RWPE2 (cell line): ENCODE measurements around the gene PRKRIP1.

ENCODE experiments used
- ATAC-seq: fragments of 200-7000 bp; cut with Tn5 transposase; 3 replicates; pipeline ENCODE4 v1.9.1; 2021; ENCODE audit warnings: low read depth
- DNase-seq: peaks from one replicate; pipeline ENCODE4 v3.0.0-alpha.2; 2020; ENCODE audit warnings: low spot score
- H3K27ac ChIP-seq: fragments of 450-650 bp; 2 replicates; pipeline ENCODE4 v1.5.1; 2017; ENCODE audit warnings: mild to moderate bottlenecking; ENCODE audit not compliant: poor library complexity, severe bottlenecking
- H3K27me3 ChIP-seq: fragments of 250-450 bp; sonication (Bioruptor Pico); 2 replicates; pipeline ENCODE4 v1.5.1; 2021; ENCODE audit warnings: mild to moderate bottlenecking, moderate library complexity; ENCODE audit not compliant: insufficient read depth, poor library complexity, severe bottlenecking
- H3K36me3 ChIP-seq: fragments of 250-450 bp; sonication (Bioruptor Pico); 2 replicates; pipeline ENCODE4 v1.5.1; 2020; ENCODE audit warnings: low read depth, mild to moderate bottlenecking, moderate library complexity
- H3K4me1 ChIP-seq: fragments of 250-450 bp; sonication (Bioruptor Pico); 2 replicates; pipeline ENCODE4 v1.5.1; 2021; ENCODE audit warnings: mild to moderate bottlenecking, moderate library complexity; ENCODE audit not compliant: insufficient read depth, poor library complexity, severe bottlenecking
- H3K4me3 ChIP-seq: fragments of 250-450 bp; sonication (Bioruptor Pico); 2 replicates; pipeline ENCODE4 v1.5.1; 2021; ENCODE audit warnings: mild to moderate bottlenecking, moderate library complexity; ENCODE audit not compliant: severe bottlenecking
- H3K9me3 ChIP-seq: fragments of 250-450 bp; sonication (Bioruptor Pico); 2 replicates; pipeline ENCODE4 v1.5.1; 2021; ENCODE audit warnings: mild to moderate bottlenecking, moderate library complexity; ENCODE audit not compliant: severe bottlenecking
- TF ChIP-seq, protein P1 (sequence below): fragments of 450-650 bp; IDR thresholded peaks from one replicate; pipeline ENCODE4 v1.5.1; 2017; ENCODE audit warnings: mild to moderate bottlenecking, moderate library complexity; ENCODE audit not compliant: poor library complexity, severe bottlenecking

PRKRIP1 gene

DNA sequence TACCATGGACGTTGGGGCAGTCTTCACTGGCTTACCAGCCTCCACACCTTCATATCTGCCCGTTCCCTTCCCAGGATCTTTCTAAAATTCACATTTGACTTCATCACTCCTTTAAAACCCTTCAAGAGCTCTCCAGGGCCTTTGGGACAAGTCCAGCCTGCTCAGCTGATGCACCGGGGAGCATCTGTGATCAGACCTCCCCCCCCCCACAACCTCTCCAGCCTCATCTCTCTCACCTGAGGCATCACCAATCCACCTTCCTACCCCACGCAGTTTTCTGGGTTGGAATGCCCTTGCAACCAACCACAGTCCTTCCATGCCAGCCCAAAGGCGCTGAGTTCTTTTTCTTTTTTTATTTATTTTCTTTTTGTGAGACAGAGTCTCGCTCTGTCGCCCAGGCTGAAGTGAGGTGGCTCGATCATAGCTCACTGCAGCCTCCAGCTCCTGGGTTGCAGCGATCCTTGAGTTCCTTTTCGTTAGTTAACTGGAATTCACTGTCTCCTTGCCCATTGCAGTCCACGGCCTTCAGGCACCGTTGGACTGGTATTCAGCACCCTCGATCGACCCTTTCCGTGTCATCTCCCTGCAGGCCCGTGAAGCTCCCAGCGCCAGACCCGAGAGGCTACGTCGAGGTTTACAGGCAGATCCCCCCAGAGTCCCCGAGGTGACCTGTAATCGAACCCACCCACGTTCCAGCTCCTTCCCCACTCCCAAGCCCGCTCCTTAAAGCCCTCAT lies 67.8 kb downstream of the PRKRIP1 start:
- peaks cover 5% of the 10 kb centered on the region for H3K36me3 ChIP-seq
- no peaks in the 10 kb centered on the region for H3K27me3 ChIP-seq
- peak overlapping the region; percentile 86 for H3K4me3 ChIP-seq
- DNase-seq (no peak), ATAC-seq (no peak)
- peak overlapping the region; percentile 30 for H3K27ac ChIP-seq
- TF ChIP-seq, protein P1, sequence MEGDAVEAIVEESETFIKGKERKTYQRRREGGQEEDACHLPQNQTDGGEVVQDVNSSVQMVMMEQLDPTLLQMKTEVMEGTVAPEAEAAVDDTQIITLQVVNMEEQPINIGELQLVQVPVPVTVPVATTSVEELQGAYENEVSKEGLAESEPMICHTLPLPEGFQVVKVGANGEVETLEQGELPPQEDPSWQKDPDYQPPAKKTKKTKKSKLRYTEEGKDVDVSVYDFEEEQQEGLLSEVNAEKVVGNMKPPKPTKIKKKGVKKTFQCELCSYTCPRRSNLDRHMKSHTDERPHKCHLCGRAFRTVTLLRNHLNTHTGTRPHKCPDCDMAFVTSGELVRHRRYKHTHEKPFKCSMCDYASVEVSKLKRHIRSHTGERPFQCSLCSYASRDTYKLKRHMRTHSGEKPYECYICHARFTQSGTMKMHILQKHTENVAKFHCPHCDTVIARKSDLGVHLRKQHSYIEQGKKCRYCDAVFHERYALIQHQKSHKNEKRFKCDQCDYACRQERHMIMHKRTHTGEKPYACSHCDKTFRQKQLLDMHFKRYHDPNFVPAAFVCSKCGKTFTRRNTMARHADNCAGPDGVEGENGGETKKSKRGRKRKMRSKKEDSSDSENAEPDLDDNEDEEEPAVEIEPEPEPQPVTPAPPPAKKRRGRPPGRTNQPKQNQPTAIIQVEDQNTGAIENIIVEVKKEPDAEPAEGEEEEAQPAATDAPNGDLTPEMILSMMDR = no peak
- H3K4me1 ChIP-seq = no peaks in the 10 kb centered on the region
- H3K9me3 ChIP-seq = no peaks in the 10 kb centered on the region

DNA sequence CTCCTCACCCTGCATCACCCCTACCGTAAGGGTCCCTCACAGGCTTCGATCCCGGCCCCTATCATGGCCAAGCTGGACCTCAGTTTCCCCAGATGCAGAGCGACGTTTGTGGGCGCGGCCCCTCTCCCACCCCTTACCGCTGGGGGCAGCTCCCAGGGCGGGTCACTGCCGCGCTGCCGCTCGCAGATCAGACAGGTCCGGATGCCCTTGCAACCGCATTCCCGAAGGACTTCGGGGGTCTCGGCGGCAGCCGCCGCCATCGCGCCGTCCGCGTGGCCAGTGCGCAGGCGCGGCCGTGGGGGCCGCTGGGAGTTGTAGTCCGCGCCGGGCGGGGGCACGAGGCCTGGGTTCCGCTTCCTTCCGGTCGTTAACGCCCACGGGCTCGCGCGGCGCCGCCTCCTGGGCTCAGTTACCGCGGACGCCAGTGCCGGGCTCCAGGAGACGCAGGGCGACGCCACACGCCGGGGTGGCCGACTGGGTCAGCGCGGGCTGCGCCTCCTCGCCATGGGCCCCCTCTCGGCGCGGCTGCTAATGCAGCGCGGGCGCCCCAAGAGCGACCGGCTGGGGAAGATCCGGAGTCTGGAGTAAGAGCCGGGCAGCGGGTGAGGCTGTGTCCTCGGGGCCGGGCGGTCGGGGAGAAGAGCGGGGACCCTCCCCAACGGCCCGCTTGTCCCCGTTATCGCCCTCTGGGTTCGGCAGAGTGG lies 68.6 kb downstream of the PRKRIP1 start, which contains the start of the genes ALKBH4 and LRWD1:
Gene ALKBH4 (minus strand): TSS at position 287 of the 704 bp plus-strand sequence. CDS start 27 bp downstream, at position 260.
Gene LRWD1 (plus strand): TSS at position 408 of the 704 bp plus-strand sequence. CDS start 97 bp downstream, at position 505.
- Histone ChIP-seq H3K4me3 (peak within 1 kb of the TSS; percentile 86), H3K27ac (peak within 1 kb of the TSS; percentile 30), H3K9me3 (no peaks in the 10 kb centered on the region), H3K36me3 (peaks cover 7% of the 10 kb centered on the region), H3K27me3 (no peaks in the 10 kb centered on the region), H3K4me1 (no peaks in the 10 kb centered on the region)
- TF ChIP-seq, protein P1 = peak; percentile 20
- ATAC-seq (peak; percentile 86), DNase-seq (peak; percentile 90)

DNA sequence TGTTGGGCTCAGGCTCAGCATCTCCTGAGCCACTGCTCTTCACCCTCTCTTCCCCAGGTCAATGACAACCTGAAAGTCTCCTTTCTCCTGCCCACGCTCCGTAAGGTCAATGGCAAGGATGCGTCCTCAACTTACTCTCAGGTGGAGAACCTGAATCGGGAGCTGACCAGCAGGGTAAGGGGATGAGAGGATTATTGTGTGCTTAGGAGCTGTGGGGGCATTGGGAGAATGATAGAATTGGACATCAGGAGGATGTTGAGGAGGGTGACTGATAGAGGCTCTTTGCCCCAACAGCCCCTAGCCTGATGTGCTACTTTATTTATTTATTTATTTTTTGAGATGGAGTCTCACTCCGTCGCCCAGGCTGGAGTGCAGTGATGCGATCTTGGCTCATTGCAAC lies 69.9 kb downstream of the PRKRIP1 start:
- H3K27ac ChIP-seq = no peak overlapping the region
- no peak overlapping the region for H3K4me3 ChIP-seq
- ATAC-seq = no peak
- H3K27me3 ChIP-seq = no peaks in the 10 kb centered on the region
- DNase-seq = no peak
- TF ChIP-seq, protein P1 = no peak
- no peaks in the 10 kb centered on the region for H3K4me1 ChIP-seq
- peaks cover 14% of the 10 kb centered on the region for H3K36me3 ChIP-seq
- H3K9me3 ChIP-seq = no peaks in the 10 kb centered on the region

DNA sequence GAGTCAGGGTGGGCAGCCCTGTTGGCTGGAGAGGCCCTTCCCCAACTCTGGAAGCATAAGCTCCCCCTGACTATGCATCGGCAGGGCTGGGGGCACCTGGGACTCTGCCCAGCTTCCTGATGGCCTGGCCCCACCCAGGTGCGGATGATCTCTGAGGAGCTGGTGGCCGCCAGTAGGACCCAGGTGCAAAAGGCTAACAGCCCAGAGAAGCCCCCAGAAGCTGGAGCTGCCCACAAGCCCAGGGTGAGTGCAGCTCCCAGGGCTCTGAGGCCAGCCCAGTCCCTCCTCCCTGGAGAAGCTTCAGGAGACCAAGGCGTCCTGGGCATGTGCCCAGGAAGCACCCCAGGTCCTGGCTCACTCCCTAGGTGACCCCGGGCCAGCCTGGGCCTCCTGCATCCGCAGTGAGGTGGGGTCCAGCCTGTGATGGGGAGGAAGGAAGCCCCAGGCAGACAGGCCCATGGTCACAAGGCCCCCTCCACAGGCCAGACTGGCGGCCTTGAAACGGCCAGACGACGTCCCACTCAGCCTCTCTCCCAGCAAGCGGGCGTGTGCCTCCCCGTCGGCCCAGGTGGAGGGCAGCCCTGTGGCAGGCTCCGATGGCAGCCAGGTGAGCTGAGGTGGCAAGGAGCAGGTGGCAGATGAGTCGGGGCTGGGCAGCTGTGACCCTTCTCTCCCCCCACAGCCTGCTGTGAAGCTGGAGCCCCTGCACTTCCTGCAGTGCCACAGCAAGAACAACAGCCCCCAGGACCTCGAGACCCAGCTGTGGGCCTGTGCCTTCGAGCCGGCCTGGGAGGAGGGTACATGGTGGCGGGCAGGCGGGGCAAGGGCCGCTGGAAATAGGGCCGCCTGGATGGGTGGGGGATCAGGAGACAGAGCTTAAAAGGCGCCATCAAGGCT lies 71.7 kb downstream of the PRKRIP1 start:
- peaks cover 18% of the 10 kb centered on the region for H3K36me3 ChIP-seq
- no peaks in the 10 kb centered on the region for H3K4me1 ChIP-seq
- no peaks in the 10 kb centered on the region for H3K27me3 ChIP-seq
- H3K27ac ChIP-seq = no peak overlapping the region
- H3K4me3 ChIP-seq = no peak overlapping the region
- H3K9me3 ChIP-seq = no peaks in the 10 kb centered on the region
- ATAC-seq (no peak), DNase-seq (peak; percentile 45)
- TF ChIP-seq, protein P1 = no peak
